HS-27A (cell line): ENCODE data around the gene POLA1.

Experiments
- DNase-seq: peaks from one replicate; pipeline ENCODE4 v3.0.0-alpha.2; 2012; ENCODE audit warnings: low read depth, missing footprints

POLA1 gene

DNA sequence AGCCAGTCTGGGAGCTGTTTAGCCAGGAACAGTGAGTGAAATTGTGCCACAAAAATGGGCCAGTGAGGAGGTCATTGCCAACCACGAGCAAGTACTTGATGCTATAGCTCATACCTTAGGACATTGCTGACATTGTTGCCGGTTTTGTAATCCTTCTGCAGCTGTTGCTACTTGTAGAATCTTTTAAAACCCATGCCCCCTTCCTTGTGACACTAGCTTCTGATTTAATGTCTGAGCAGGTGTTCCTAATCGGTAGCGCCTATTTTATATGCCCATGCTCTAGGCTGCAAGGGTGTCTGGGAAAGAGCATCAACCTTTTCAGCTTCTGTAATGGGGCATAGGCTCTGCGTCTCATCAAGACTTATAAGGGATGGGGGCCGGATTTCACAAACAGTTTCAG is 2.6 kb downstream of the POLA1 start:
- DNase-seq: no peak

DNA sequence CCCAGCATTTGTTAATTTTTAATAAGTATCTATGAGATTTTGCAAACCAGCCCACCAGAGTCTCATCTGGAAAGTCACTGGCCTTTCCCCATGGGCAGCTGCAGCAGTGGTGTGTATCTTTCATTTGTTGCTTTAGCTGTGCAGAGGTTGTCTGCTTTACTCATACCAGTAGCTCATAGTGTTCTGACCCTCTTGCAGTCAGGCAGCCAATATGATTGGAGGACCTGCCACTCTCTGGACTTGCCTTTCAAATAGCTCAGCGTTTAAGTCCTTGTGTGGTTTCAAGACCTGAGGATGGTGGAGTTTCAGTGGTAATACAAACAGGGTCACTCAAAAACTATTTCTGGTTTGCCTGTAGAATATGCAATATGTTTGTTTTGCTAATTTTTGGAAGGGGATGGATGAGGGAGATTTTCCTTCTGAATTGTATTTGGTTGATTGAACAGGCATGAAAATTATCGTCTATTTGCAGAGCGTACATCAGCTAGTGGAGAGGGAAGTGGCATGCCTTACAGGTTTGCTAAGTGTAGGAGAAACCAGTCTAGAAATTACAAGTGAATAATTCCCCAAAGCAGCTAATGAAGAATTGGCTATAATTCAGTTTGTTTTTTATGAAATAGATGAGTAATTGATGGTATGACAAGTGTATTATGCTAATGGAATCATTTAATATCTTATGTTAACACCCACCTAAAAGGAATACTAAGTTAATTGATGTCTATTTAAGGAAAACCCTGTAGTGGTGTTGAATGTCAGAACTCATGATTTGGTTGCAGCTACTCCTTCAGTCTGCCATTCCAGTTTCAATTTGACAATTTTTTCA is 8.9 kb downstream of the POLA1 start:
- no peak for DNase-seq

DNA sequence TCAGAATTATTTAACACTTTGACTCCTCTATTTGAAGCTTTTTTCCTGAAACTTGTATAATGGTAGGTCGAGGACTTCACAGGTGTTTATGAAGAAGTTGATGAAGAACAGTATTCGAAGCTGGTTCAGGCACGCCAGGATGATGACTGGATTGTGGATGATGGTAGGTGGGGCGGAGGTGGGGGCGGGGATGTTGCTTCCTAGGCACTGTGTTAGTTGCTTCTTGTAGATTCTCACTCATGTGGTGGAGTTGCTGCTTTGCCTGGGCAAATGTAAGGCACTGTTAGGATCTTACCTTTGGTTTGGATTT is 9.4 kb downstream of the POLA1 start:
- DNase-seq: no peak

DNA sequence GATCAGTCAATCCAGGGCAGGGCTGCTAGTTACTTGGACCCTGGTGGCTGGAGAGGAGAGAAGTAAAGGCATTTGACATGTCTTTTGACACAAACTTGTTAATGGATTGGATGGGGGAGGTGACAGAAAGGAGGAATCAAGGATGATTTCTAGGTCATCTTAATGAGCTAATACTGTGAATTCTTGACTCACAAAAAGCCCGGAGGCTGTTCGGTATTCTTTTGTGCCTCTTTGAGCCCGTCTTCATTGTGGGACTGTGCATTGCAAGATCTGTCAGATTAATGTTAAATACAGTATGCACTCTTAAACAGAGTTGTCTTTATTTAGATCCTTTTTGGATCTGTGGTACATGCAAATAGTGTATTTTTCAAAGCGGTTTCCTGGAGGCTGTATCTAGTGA is 25.1 kb downstream of the POLA1 start:
- DNase-seq: no peak

DNA sequence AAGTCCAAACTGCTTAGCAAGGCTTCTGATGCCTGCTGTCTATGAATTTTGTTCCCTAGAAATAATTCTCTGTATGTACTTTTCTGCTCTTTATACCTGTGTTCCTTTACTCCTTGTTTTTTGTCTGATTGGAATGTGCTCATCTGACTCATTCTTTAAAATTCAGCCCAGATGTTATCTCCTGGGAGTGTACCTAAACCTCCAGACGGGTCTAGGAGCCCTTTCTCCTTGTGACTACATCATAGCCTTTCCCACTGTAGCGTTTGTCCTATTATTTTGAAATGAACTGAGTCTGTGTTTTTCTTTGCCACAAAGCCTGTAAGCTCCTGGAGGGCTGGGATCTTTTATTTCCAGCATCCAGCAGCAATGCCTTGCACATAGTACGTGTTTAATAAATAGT is 26.3 kb downstream of the POLA1 start:
- no peak for DNase-seq

DNA sequence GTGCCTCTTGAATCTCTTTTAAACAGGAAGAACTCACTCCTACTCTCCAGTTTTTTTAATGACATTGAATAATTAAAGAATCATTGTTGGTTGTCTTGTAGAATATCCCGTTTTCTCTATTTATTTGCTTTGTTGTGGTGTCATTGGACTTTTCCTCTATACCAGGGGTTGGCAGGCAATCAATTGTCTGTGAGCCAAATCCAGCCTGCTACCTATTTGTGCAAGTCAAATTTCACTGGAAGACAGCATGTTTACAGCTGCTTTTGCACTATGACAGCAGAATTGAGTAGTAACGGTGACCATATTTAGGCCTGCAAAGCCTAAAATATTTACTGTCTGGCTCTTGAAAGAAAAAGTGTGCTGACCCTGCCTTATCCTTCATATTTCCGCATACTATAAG is 34.8 kb downstream of the POLA1 start:
- no peak for DNase-seq

DNA sequence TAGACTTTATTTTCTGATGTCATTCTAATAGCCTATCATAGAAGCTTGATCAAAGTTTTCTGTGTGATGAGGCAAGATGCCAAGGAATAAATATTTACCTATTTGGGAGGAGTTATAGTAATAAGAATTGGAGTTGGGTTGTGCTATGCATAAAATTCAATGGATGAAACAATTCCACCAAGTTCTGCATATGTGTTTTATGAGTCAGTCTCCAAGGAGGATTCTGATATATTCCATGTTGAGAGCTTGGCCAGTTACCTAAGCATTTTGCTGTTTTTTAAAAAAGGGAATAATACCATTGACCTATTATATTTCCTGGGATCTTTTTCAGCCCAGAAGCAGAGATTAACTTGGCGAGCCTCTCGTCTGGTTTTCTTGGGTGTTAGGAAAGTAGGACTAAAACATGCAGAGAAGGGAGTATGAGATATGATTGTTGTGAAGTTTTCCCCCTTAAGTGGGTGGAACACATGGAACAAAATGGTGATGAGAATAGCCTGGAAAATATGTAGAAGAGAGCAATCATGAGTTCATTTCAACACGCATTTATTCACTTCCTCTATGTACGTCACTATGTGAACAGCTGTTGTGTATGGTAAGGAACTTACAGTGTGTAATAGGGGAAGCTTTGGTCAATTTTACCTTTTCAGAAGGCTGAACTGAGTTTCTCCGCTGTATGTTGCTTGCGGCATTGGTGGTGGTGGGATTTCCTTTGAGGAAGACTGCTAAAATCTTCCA is 39.2 kb downstream of the POLA1 start:
- DNase-seq: no peak

DNA sequence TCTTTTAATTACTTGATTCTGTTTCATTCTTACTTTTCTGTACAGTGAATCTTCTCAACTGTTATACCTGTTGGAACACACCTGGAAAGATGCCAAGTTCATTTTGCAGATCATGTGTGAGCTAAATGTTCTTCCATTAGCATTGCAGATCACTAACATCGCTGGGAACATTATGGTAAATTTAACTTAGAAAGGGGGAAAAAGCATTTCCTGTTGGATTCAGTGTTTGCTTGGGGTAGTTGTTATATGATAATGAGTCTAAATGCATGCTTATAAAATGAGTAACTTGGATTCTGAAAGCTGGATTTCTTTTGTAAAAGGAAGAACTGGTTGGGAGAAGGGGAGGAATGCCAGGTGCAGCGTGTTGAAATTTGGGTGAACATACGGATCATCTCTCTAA is 47.6 kb downstream of the POLA1 start:
- no peak for DNase-seq

DNA sequence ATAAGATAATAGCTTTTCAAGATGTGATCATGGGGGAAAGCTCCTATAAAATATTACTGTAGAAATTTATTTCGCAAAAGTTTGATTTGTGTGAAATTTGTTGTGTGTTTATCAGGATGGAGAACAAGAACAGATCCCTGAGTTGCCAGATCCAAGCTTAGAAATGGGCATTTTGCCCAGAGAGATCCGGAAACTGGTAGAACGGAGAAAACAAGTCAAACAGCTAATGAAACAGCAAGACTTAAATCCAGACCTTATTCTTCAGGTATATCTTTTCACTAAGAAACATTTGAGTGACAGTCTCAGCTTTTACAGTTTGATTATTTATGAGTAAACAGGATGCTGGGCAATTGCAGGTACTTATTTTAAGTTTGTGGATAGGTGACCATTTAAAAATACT is 54.5 kb downstream of the POLA1 start:
- no peak for DNase-seq

DNA sequence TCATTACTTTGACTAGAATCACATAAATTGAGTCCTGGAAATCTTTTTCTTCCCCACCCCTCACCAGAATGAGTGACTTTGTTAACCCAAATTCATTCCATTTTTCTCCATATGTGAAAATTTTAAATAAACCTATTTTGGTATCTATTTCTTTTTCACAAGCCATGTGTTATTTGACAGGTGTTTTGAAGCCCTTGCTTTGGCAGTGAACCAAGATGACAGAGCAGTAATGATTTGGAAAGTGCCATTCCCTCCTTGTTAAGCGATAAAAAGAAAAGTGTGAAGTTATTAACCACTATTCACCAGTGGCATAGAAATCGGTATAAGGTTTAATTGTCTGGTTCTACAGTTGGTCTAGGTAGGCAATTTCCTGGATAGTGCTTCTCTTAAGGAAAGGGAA is 66.1 kb downstream of the POLA1 start:
- DNase-seq: no peak

DNA sequence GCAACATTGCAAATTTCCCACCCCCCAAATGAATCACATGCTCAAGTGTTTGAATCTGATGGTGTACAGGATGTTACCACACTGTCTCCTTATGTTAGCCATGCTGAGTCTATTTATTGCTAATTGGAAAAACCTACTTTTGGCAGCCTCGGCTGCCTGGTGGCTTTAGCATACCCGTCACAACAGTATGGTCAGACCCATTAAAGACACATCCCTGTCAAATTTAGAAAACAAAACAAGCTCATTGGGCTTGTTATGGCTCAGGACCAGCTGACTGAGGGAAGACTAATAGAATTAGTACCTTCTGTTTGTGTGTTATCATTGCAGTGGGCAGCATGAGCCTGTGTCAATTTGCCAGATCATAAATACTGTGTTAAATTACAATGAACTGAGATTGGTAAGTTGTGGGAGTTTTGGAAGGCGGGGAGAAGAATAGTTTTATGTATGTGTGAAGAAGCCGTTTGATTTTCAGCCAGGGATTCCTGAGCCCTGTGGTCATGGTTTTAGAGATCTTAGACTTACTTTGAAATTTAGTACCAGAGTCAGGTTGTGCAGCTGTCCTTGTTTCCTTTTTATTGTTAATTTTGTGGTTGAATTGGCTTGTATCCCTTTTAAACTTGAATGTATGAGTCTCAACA is 66.8 kb downstream of the POLA1 start:
- no peak for DNase-seq

DNA sequence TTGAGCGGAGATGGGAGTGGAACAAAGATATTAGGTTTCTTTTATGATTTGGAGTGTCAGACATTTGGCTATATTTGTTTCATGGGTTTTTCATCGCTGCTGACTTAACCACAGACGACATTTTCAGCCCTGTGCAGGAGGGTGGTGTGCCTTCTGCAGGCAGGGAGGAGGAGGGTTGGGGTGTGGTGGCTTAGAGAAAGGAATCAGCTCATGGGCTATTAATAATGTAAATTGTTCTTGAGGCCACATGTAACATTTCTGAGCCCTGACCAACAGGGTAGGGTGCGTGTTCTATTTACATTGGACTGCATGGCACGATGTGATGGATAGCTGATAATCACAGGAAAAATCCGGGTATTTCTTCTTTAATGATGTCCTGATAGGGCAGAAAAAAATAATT is 67.6 kb downstream of the POLA1 start:
- no peak for DNase-seq

DNA sequence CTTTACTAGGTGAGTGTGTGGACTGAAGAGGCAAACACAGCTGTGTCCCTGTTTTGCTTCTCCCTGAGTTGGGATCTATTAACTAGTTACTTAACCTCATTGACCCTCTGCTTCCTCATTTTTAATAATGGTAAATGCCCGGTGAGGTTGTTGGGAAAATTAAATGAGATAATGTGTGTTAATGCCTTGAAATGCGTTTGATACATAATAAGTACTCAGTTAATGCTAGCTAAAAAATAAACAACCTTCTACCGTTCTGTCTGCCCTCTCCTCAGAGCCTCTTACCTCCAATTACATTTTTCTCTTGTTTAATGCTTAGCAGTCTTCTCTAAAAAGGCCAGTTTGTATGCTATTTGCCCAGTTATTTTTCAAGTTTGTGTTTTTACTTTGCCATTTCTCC is 70.3 kb downstream of the POLA1 start:
- DNase-seq: no peak

DNA sequence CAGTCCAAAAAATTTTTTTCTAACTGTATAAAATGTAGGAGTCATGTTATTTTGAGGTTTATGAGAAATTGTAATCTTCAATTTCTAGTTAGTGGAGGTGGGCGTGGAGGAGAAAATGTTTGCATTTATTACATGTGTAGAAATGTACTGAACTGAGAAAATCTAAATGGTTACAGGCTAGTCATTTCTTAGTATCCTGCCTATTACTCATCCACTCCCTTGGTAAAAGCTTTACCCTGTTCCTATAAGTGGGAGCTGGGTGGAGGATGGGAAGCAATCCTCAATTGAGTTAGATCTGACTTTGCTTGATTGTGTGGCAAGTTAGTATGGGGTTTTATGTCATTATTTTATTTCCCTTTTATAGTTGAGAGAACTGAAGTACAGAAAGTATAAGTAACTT is 73.8 kb downstream of the POLA1 start:
- no peak for DNase-seq

DNA sequence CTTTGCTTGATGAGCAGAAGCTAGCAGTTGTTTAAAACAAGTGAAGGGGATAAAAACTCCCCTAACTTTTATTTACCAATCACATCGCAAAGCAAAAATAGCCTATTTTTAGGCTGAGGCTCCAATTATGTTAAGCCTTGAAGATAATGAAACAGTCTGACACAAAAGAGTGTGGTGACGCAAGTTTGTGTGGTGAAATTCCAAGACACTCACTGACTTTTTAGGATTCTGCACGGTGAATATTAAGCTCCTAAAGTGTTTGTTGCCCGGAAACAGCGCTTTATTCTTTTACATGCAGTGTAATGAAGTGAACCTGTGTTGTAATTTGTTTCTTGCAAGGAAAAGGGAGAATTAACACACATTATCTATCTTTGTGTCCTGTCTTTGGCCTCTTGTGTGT is 74.8 kb downstream of the POLA1 start:
- DNase-seq: no peak

DNA sequence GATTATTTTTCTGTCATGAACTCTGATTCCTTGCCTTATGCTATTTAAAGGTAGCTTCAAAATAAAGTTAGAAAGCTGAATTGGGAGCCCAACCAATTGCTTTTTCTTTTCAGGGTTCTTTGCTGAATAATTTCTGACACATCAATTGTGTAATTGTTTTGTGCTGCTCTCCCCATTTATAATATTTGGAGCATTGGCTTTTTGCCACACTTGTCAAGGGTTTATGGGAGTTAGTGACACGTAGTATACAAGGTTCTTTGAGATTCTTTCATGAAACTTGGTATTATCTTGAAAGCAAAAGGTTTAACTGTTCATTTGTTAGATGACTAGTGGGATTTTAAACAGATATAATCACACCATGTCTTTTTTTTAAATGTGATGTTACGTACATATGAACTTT is 80.9 kb downstream of the POLA1 start:
- no peak for DNase-seq

DNA sequence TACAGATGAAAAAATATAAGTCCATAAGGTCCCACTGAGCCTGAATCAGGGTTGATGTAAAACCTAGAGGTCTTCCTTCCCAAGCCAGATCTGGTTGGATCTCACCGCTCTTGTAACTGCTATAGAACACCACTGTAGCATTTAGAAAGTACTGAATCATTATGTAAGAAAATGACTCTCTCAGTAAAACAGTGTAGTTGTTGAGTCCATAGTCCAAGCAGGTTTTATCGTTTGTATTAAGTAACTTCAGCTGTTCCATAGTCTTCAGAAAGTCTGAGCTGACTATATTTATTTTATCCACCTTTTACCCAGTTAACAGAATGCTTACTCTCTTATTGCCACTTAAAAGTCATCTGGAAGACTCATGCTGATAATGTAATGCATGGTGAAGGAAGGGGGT is 82.2 kb downstream of the POLA1 start:
- no peak for DNase-seq

DNA sequence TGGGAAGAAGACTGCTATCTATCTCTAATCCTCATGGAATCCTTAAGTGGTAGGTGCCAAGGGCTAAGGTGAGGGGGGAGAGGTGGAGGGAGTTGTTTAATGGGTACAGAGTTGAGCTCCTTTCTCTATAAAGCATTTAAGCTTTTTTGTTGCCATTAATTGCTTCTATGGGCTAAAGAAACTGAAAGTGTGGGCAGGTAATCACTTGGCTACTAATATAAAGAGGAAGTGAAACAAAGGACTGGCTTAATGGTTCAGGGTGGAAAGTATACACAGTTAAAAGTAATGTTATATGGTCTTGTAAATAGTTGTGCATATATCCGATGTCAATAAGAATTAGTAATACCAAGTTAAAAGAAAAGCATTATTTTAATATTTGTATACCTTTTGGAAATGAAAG is 83.9 kb downstream of the POLA1 start:
- DNase-seq: no peak

DNA sequence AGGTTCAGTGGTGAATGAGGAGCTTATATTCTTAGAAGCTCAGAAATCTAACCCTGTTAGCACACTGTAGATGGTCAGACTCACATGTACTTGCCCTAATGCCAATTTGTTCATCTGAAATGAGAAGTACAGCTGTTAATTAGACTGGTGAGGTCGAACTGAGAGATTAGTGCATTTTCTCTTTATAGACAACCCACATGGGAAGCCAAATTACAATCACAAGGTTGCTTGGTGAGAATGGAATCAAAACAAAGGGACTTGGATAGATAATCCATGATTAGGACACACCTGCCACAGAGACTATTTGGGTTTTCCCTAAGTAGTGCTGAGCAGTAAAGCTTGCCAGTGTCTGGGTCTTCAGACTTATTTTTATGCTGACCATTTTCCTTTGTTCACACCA is 88.3 kb downstream of the POLA1 start:
- DNase-seq: no peak

DNA sequence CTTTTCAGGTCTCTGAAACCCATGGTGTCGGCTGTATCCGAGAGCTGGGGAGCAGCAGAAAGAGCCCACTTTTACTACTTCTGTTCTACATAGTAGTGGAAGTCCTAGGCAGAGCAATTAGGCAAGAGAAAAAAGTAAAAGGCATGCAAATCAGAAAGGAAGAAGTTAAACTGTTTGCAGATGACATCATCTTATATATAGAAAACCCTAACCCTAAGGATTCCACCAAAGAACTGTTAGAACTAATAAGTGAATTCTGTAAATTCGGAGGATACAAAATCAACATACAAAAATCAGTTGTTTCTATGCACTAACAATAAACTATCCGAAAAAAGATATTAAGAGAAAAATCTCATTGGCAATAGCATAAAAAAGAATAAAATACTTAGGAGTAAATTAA is 95.3 kb downstream of the POLA1 start:
- no peak for DNase-seq

DNA sequence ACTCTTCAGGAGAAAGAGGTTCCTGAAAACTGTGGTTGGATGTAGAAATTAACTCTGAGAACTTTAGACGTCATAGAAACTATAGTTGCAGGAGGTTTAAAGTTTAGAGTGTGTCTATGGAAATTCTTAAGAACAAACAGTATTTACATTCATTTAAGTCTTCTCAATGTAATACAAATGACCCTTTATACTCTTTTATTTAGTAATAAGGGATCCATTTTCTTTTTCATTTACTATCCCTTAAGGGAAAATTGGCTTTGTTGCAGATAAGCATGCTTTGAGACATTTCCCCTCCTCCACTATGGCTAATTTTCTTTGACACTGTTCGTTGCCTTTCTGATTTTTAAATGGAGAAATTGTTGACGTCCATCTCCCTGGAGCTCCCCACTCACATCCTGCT is 96.4 kb downstream of the POLA1 start:
- DNase-seq: no peak

DNA sequence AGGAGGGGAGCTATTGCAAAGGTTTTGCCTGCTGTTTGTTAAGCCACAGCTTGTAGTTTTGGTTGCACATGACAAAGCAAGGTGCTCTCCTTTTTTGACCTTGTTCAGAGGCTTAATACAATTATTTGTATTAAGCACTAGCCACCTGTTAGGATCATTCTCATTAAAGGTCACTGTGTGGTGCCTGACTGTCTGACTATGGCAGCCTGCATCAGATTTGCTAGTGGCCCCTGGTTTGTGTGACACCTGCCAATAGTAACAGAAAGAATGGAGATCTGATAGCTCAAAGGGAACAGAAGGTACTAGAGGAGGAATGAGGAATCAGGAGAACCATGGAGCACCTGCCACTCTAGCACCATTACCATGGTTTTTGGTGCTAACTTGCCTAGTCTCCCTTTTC is 102.5 kb downstream of the POLA1 start:
- DNase-seq: no peak

DNA sequence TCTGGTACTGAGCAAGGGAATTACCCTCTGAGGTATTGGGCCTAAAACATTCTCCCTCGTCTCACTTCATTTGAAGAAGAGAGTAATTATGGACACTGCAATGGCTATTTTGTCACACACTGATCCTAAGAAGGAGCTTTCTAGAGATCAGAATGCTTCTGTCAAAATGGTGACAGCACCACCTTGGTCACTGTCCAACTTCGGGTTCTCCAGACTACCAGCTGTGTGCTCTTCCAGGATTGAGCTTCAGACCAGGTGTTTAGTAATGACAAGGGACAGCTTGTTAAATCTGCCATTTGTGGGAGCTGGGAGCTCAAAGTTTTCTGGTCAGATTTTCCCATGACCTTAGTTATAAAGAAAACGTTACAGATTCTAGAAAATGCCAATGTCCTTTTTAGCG is 105.4 kb downstream of the POLA1 start:
- DNase-seq: no peak

DNA sequence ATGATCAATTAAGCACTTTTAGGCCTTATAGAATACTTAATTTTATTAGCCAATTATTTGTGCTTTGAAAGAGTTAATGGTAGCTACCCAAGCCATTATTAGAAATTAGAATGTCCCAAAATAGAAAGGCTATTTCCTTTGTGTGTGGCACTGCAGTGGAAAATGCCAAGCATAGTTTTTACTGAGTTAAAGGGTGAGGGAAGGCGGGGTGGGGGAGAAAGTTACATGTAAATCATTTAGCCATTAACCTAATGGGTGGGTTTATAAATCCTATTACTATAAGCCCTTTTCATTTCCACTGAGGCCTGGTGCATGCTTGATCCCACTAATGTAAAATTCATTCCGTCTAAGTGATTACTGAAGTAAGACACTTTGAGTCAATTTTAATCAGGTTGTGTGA is 105.8 kb downstream of the POLA1 start:
- DNase-seq: no peak
